ENCODE results near the gene TM4SF1. TPM values are rescaled to one million over a fixed set of nuclear protein-coding genes. Genes with fewer than 3 reads are reported as not detected.

The TM4SF1 gene
- total and polyA plus RNA-seq, 2 donors (not counting 3 experiments of a cell fraction or from before 2014, with no cell fraction given), result 559 to 1,407 TPM

DNA sequence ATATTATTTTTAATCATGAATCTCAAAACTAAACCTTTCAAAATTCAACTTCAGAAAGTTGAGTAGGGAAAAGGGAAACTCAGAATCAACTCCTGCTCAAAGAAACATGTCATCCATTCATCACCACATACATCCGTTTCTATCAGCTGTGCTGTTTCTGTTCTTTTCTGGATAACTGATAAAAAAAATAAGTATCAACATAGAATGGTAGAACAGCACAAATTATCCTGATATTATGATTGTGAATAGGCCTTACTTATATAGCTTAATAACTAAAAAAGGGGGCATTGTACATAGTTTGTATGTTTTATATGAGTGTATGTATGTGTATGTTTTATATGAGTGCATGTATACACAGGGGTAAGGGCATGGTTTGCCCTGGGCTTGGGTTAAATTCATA is 3.1 kb downstream of the TM4SF1 start:
- Histone ChIP-seq H3K36me3 (ENCODE audit: control insufficient read depth in 2 of 2, extremely low read depth in 1 of 2, insufficient read depth in 2 of 2, low read length in 2 of 2) (peaks cover 17 to 35% of the 10 kb centered on the region in 2 experiments), H4K20me1 (replicated peaks; ENCODE audit: control insufficient read depth, extremely low read depth, insufficient read depth, low read length) (no peaks in the 10 kb centered on the region), H3K4me1 (ENCODE audit: control insufficient read depth, extremely low read depth, insufficient read depth, low read length) (peaks cover 73% of the 10 kb centered on the region), H3K27ac (ENCODE audit: insufficient read depth, low read depth, low read length) (peak overlapping the region; percentile 90), H2AFZ (ENCODE audit: low read depth, low read length) (no peak overlapping the region), H3K27me3 (ENCODE audit: control insufficient read depth in 2 of 2, insufficient read depth in 2 of 2, low read length in 2 of 2) (no peaks in the 10 kb centered on the region), H3K9ac (replicated peaks; ENCODE audit: extremely low read depth, insufficient read depth, low read length) (peak overlapping the region; percentile 97), H3K4me3 (replicated peaks in 1 of 3; ENCODE audit: insufficient read depth in 1 of 3, low read depth in 1 of 3, low read length in 3 of 3) (peak overlapping the region; percentile 81 to 98 (median 93)), H3K4me2 (ENCODE audit: insufficient read depth, low read length) (peak overlapping the region; percentile 94), H3K79me2 (ENCODE audit: control insufficient read depth, insufficient read depth, low read length) (peaks cover 57% of the 10 kb centered on the region), H3K9me3 (replicated peaks; ENCODE audit: control insufficient read depth, insufficient read depth, low read length) (no peaks in the 10 kb centered on the region), H3K9me1 (replicated peaks; ENCODE audit: control insufficient read depth, extremely low read depth, insufficient read depth, low read length) (no peaks in the 10 kb centered on the region)
- intact Hi-C loops (cut with micrococcal nuclease), result loop anchor here (5.0 to 10.0 kb wide), 2 partner anchors 283 to 420 kb away; partner anchors contain the start of gene WWTR1
- ChIA-PET POLR2A (interaction anchor here (6.6 kb wide), 1 partner anchor 105 kb away, joined by 41 read pairs; no protein-coding TSS in a partner anchor), CTCF (interaction anchor here (1.0 to 9.7 kb wide), 4 partner anchors 43 to 115 kb away, joined by 3 to 125 read pairs (median 8); no protein-coding TSS in a partner anchor)
- no TSS peak for BruUV-seq (replicated peaks)
- FAIRE-seq (no peak), DNase-seq (ENCODE audit: low read depth, low spot score) (peak; percentile 38)
- dilution Hi-C loops (cut with MboI; ENCODE audit: extremely low pct_ligation_motif_present, low sequenced_read_pairs), result no loop called here
- TF ChIP-seq GATA2 (IDR thresholded peaks at IDR 0.05; ENCODE audit: insufficient read depth, insufficient read length, low read depth, low read length), result no peak
- TF ChIP-seq, protein P1, sequence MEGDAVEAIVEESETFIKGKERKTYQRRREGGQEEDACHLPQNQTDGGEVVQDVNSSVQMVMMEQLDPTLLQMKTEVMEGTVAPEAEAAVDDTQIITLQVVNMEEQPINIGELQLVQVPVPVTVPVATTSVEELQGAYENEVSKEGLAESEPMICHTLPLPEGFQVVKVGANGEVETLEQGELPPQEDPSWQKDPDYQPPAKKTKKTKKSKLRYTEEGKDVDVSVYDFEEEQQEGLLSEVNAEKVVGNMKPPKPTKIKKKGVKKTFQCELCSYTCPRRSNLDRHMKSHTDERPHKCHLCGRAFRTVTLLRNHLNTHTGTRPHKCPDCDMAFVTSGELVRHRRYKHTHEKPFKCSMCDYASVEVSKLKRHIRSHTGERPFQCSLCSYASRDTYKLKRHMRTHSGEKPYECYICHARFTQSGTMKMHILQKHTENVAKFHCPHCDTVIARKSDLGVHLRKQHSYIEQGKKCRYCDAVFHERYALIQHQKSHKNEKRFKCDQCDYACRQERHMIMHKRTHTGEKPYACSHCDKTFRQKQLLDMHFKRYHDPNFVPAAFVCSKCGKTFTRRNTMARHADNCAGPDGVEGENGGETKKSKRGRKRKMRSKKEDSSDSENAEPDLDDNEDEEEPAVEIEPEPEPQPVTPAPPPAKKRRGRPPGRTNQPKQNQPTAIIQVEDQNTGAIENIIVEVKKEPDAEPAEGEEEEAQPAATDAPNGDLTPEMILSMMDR (IDR thresholded peaks at IDR 0.05; ENCODE audit: extremely low read depth in 1 of 2, insufficient read depth in 1 of 2, low read depth in 1 of 2, low read length in 2 of 2), result no peak
- no peak for TF ChIP-seq JUN (IDR thresholded peaks at IDR 0.05; ENCODE audit: borderline replicate concordance, insufficient read depth, insufficient read length, low read depth)
- TF ChIP-seq MYC (IDR thresholded peaks at IDR 0.05; ENCODE audit: low read depth, low read length), result no peak
- no peak for TF ChIP-seq POLR2AphosphoS5 (IDR thresholded peaks at IDR 0.05; ENCODE audit: insufficient read depth, low read depth, low read length)
- TF ChIP-seq FOS (IDR thresholded peaks at IDR 0.05; ENCODE audit: borderline replicate concordance, insufficient read depth, low read length), result no peak
- TF ChIP-seq POLR2A (IDR thresholded peaks at IDR 0.05; ENCODE audit: low read depth, low read length), result no peak
- TF ChIP-seq, protein P2, sequence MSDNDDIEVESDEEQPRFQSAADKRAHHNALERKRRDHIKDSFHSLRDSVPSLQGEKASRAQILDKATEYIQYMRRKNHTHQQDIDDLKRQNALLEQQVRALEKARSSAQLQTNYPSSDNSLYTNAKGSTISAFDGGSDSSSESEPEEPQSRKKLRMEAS (IDR thresholded peaks at IDR 0.05; ENCODE audit: insufficient read depth, insufficient read length), result no peak
- no peak for TF ChIP-seq EZH2 (IDR thresholded peaks at IDR 0.05; ENCODE audit: borderline replicate concordance, low read depth, low read length, severe bottlenecking)

Measured in endothelial cell of umbilical vein (primary cell).